Neural cell (in vitro differentiated cells): ENCODE measurements around the gene KLHL11. TPM values are rescaled to one million over a fixed set of nuclear protein-coding genes. Genes with fewer than 3 reads are reported as not detected.

Experiments used
- H2AFZ ChIP-seq: fragments of 200-600, 300-800 bp; sonication (generic), shearing (Covaris generic); 2 replicates; pipeline ENCODE4 v1.6.0; 2014; ENCODE audit warnings: low read depth, mild to moderate bottlenecking, antibody characterized with exemption, low read length, moderate library complexity
- H3F3A ChIP-seq: fragments of 200-600 bp; shearing (Covaris generic); 2 replicates; pipeline ENCODE4 v1.6.1; 2016; ENCODE audit warnings: mild to moderate bottlenecking, moderate library complexity, mixed read lengths, antibody characterized with exemption, low read length; ENCODE audit not compliant: insufficient read depth, poor library complexity, severe bottlenecking
- H3K27ac ChIP-seq: fragments of 200-600, 300-800 bp; sonication (generic), shearing (Covaris generic); 2 replicates; pipeline ENCODE4 v1.5.1; 2014; ENCODE audit warnings: mild to moderate bottlenecking, low read length, moderate library complexity
- H3K27me3 ChIP-seq: fragments of 300-800, 200-600 bp; sonication (generic), shearing (Covaris generic); 2 replicates; pipeline ENCODE4 v1.6.0; 2014; ENCODE audit warnings: mild to moderate bottlenecking, low read depth, low read length, moderate library complexity; ENCODE audit not compliant: insufficient read depth
- H3K36me3 ChIP-seq: fragments of 300-800, 200-600 bp; sonication (generic), shearing (Covaris generic); 2 replicates; pipeline ENCODE4 v1.5.1; 2014; ENCODE audit warnings: mild to moderate bottlenecking, antibody characterized with exemption, low read length, moderate library complexity; ENCODE audit not compliant: insufficient read depth
- H3K4me2 ChIP-seq: fragments of 300-800, 200-600 bp; sonication (generic), shearing (Covaris generic); 2 replicates; pipeline ENCODE4 v1.6.0; 2014; ENCODE audit warnings: mild to moderate bottlenecking, low read length
- H3K4me3 ChIP-seq: fragments of 300-800, 200-600 bp; sonication (generic), shearing (Covaris generic); 2 replicates; pipeline ENCODE4 v1.5.1; 2014; ENCODE audit warnings: mild to moderate bottlenecking, low read length, moderate library complexity
- H3K79me2 ChIP-seq: fragments of 200-600 bp; shearing (Covaris generic); replicated peaks from 2 replicates; pipeline ENCODE4 v1.6.0; 2014; ENCODE audit warnings: mild to moderate bottlenecking, low read length, moderate library complexity; ENCODE audit not compliant: insufficient read depth
- H3K9ac ChIP-seq: fragments of 300-800, 200-600 bp; sonication (generic), shearing (Covaris generic); 2 replicates; pipeline ENCODE4 v1.6.1; 2016; ENCODE audit warnings: mild to moderate bottlenecking, low read length, mixed read lengths
- H3K9me2 ChIP-seq: fragments of 200-600 bp; shearing (Covaris generic); 2 replicates; pipeline ENCODE4 v1.6.1; 2016; ENCODE audit warnings: mild to moderate bottlenecking, low read length, mixed read lengths; ENCODE audit not compliant: insufficient read depth
- H3K9me3 ChIP-seq: fragments of 200-600, 300-800 bp; sonication (generic), shearing (Covaris generic); 2 replicates; pipeline ENCODE4 v1.6.1; 2016; ENCODE audit warnings: mild to moderate bottlenecking, mixed run types, low read length, moderate library complexity, mixed read lengths
- H4K20me1 ChIP-seq: fragments of 200-600 bp; shearing (Covaris generic); 2 replicates; pipeline ENCODE4 v1.6.1; 2016; ENCODE audit warnings: mild to moderate bottlenecking, mixed run types; ENCODE audit not compliant: insufficient read depth
- CTCF ChIP-seq: fragments of 450-650 bp; IDR thresholded peaks from 2 replicates; pipeline ENCODE4 v1.5.1; 2014; ENCODE audit warnings: antibody characterized with exemption, mild to moderate bottlenecking, moderate library complexity; ENCODE audit not compliant: poor library complexity, severe bottlenecking
- EP300 ChIP-seq: fragments of 450-650 bp; conservative IDR thresholded peaks from 2 replicates; pipeline ENCODE4 v1.6.1; 2014; ENCODE audit warnings: antibody characterized with exemption, mild to moderate bottlenecking, moderate library complexity; ENCODE audit not compliant: poor library complexity, severe bottlenecking
- EZH2 ChIP-seq: fragments of 200-600, 300-800 bp; shearing (Covaris generic), sonication (generic); IDR thresholded peaks from 2 replicates; pipeline ENCODE4 v1.6.1; 2014; ENCODE audit warnings: antibody characterized with exemption, low read length, borderline replicate concordance, mild to moderate bottlenecking; ENCODE audit not compliant: insufficient read depth, poor library complexity, severe bottlenecking
- MXI1 ChIP-seq: fragments of 450-650 bp; conservative IDR thresholded peaks from 2 replicates; pipeline ENCODE4 v1.6.1; 2014; ENCODE audit warnings: antibody characterized with exemption, mild to moderate bottlenecking; ENCODE audit not compliant: poor library complexity, severe bottlenecking
- POLR2AphosphoS5 ChIP-seq: IDR thresholded peaks from 2 replicates; pipeline ENCODE4 v1.6.1; 2012
- RAD21 ChIP-seq: fragments of 450-650 bp; conservative IDR thresholded peaks from 2 replicates; pipeline ENCODE4 v1.6.1; 2014; ENCODE audit warnings: antibody characterized with exemption, mild to moderate bottlenecking, moderate library complexity
- REST ChIP-seq: IDR thresholded peaks from 2 replicates; pipeline ENCODE4 v1.6.1; 2012; ENCODE audit warnings: borderline replicate concordance
- SMC3 ChIP-seq: fragments of 450-650 bp; conservative IDR thresholded peaks from 2 replicates; pipeline ENCODE4 v1.6.1; 2014; ENCODE audit warnings: antibody characterized with exemption, mild to moderate bottlenecking, moderate library complexity; ENCODE audit not compliant: poor library complexity
- TAF1 ChIP-seq: IDR thresholded peaks from 2 replicates; pipeline ENCODE4 v1.6.1; 2012; ENCODE audit warnings: low read depth
- polyA plus RNA-seq: library from polyadenylated mRNA; depleted of rRNA; stranded (reverse); fragments of >200 nt; gene quantifications from 2 replicates; pipeline ENCODE4 v1.2.3, GENCODE V29; 2014

Gene KLHL11
- polyA plus RNA-seq, 1 donor from 2014 or later: 30.3 TPM

- H3K9me3 ChIP-seq: no peaks in the 10 kb centered on the region
- no peaks in the 10 kb centered on the region for H3F3A ChIP-seq
- no peak overlapping the region for H3K4me2 ChIP-seq
- no peak overlapping the region for H3K9ac ChIP-seq
- no peaks in the 10 kb centered on the region for H3K79me2 ChIP-seq
- no peaks in the 10 kb centered on the region for H3K9me2 ChIP-seq
- TF ChIP-seq EP300: no peak
- no peak for TF ChIP-seq TAF1
- no peak for TF ChIP-seq CTCF
- no peak for TF ChIP-seq EZH2
- no peak for TF ChIP-seq RAD21
- no peak for TF ChIP-seq SMC3
- no peak for TF ChIP-seq POLR2AphosphoS5
- TF ChIP-seq MXI1: no peak
- no peak for TF ChIP-seq REST
- H3K27ac ChIP-seq: no peak overlapping the region
- H3K36me3 ChIP-seq: peaks cover 5% of the 10 kb centered on the region
- no peak overlapping the region for H3K4me3 ChIP-seq
- no peaks in the 10 kb centered on the region for H4K20me1 ChIP-seq
- H2AFZ ChIP-seq: no peak overlapping the region
- no peaks in the 10 kb centered on the region for H3K27me3 ChIP-seq
These were observed 5.4 kb upstream of the KLHL11 start for GRCh38 chr17:41870627-41871026.

- H3K79me2 ChIP-seq: no peaks in the 10 kb centered on the region
- H3K4me3 ChIP-seq: no peak overlapping the region
- no peak overlapping the region for H3K4me2 ChIP-seq
- no peak overlapping the region for H2AFZ ChIP-seq
- H3K27me3 ChIP-seq: no peaks in the 10 kb centered on the region
- H3K27ac ChIP-seq: no peak overlapping the region
- TF ChIP-seq POLR2AphosphoS5 (no peak), TAF1 (no peak), SMC3 (no peak), RAD21 (no peak), REST (no peak), EZH2 (no peak)
- H3F3A ChIP-seq: no peaks in the 10 kb centered on the region
- no peaks in the 10 kb centered on the region for H3K9me2 ChIP-seq
- H3K9me3 ChIP-seq: no peaks in the 10 kb centered on the region
- H3K9ac ChIP-seq: no peak overlapping the region
- H4K20me1 ChIP-seq: no peaks in the 10 kb centered on the region
- peaks cover 5% of the 10 kb centered on the region for H3K36me3 ChIP-seq
These were observed 4.9 kb upstream of the KLHL11 start for GRCh38 chr17:41870097-41870496.
